Measurements from ENCODE around the gene CLDN4. TPM values are rescaled to one million over a fixed set of nuclear protein-coding genes. Genes with fewer than 3 reads are reported as not detected.
"Not testable (repeated sequence)": the region's sequence is repeated elsewhere in the genome, so short reads cannot be mapped to it uniquely, and the experiment has no call there.

CLDN4 gene
- total RNA-seq, 2 experiments from 2014 or later = 0.05 to 0.14 TPM

- Histone ChIP-seq H3K27me3 (ENCODE audit: control insufficient read depth in 1 of 2, insufficient read depth in 2 of 2, low read length in 2 of 2) (peaks cover 0 to 4% of the 10 kb centered on the region in 2 experiments), H3K27ac (ENCODE audit: low read depth in 1 of 2, low read length in 2 of 2) (no peak overlapping the region), H3K4me1 (ENCODE audit: insufficient read depth, low read length) (peaks cover 4% of the 10 kb centered on the region), H3K4me3 (ENCODE audit: low read length) (no peak overlapping the region), H3K9me3 (ENCODE audit: control insufficient read depth in 1 of 2, insufficient read depth in 1 of 2, low read length in 2 of 2) (peaks cover 11 to 21% of the 10 kb centered on the region in 2 experiments), H3K36me3 (ENCODE audit: insufficient read depth, low read length) (no peaks in the 10 kb centered on the region)
- ChIA-PET POLR2A (no interaction called here), CTCF (no interaction called here)
- ATAC-seq (ENCODE audit: poor library complexity) (no peak), DNase-seq (no peak)
- no peak for TF ChIP-seq CTCF (IDR thresholded peaks at IDR 0.05)
- peaks cover 9% of the 10 kb centered on the region for H3K27me3 Mint-ChIP-seq
- H3K9me3 Mint-ChIP-seq = no peaks in the 10 kb centered on the region
- no peak overlapping the region for H3K27ac Mint-ChIP-seq
- no peaks in the 10 kb centered on the region for H3K36me3 Mint-ChIP-seq (ENCODE audit: low read depth)
- no peak overlapping the region for H3K4me3 Mint-ChIP-seq
- intact Hi-C loops (cut with DNase I, micrococcal nuclease) = no loop called here
- H3K4me1 Mint-ChIP-seq (ENCODE audit: low read depth) = no peaks in the 10 kb centered on the region
Measured at GRCh38 chr7:73815436-73815835, 15.4 kb upstream of the CLDN4 start.

GRCh38 chr7:73817121-73817520, 13.7 kb upstream of the CLDN4 start:
- no peak for DNase-seq
- ChIA-PET CTCF (no interaction called here), POLR2A (no interaction called here)
- Histone ChIP-seq H3K4me1 (ENCODE audit: insufficient read depth, low read length) (no peaks in the 10 kb centered on the region), H3K36me3 (ENCODE audit: insufficient read depth, low read length) (no peaks in the 10 kb centered on the region), H3K9me3 (ENCODE audit: control insufficient read depth in 1 of 2, insufficient read depth in 1 of 2, low read length in 2 of 2) (peaks cover 11 to 17% of the 10 kb centered on the region in 2 experiments), H3K27me3 (ENCODE audit: control insufficient read depth in 1 of 2, insufficient read depth in 2 of 2, low read length in 2 of 2) (peaks cover 0 to under 1% of the 10 kb centered on the region in 2 experiments), H3K27ac (ENCODE audit: low read depth in 1 of 2, low read length in 2 of 2) (no peak overlapping the region), H3K4me3 (ENCODE audit: low read length) (no peak overlapping the region)
- no peak for TF ChIP-seq CTCF (IDR thresholded peaks at IDR 0.05)
- H3K27ac Mint-ChIP-seq = no peak overlapping the region
- H3K9me3 Mint-ChIP-seq = no peaks in the 10 kb centered on the region
- intact Hi-C loops (cut with DNase I, micrococcal nuclease) = no loop called here
- H3K4me1 Mint-ChIP-seq (ENCODE audit: low read depth) = no peaks in the 10 kb centered on the region
- peaks cover 5% of the 10 kb centered on the region for H3K27me3 Mint-ChIP-seq
- no peak overlapping the region for H3K4me3 Mint-ChIP-seq
- ATAC-seq (ENCODE audit: poor library complexity) = no peak
- H3K36me3 Mint-ChIP-seq (ENCODE audit: low read depth) = no peaks in the 10 kb centered on the region

- no peak overlapping the region for H3K4me3 Mint-ChIP-seq
- H3K27me3 Mint-ChIP-seq = peaks cover 4% of the 10 kb centered on the region
- Histone ChIP-seq H3K4me3 (ENCODE audit: low read length) (no peak overlapping the region), H3K9me3 (ENCODE audit: control insufficient read depth in 1 of 2, insufficient read depth in 1 of 2, low read length in 2 of 2) (no peaks in the 10 kb centered on the region), H3K27me3 (ENCODE audit: control insufficient read depth in 1 of 2, insufficient read depth in 2 of 2, low read length in 2 of 2) (no peaks in the 10 kb centered on the region), H3K36me3 (ENCODE audit: insufficient read depth, low read length) (no peaks in the 10 kb centered on the region), H3K4me1 (ENCODE audit: insufficient read depth, low read length) (peaks cover 18% of the 10 kb centered on the region), H3K27ac (ENCODE audit: low read depth in 1 of 2, low read length in 2 of 2) (no peak overlapping the region)
- ChIA-PET POLR2A (no interaction called here), CTCF (no interaction called here)
- ATAC-seq (ENCODE audit: poor library complexity) (no peak), DNase-seq (no peak)
- no peaks in the 10 kb centered on the region for H3K36me3 Mint-ChIP-seq (ENCODE audit: low read depth)
- intact Hi-C loops (cut with DNase I, micrococcal nuclease) = no loop called here
- H3K9me3 Mint-ChIP-seq = no peaks in the 10 kb centered on the region
- no peak for TF ChIP-seq CTCF (IDR thresholded peaks at IDR 0.05)
- peaks cover 13% of the 10 kb centered on the region for H3K4me1 Mint-ChIP-seq (ENCODE audit: low read depth)
- H3K27ac Mint-ChIP-seq = no peak overlapping the region
Measured at GRCh38 chr7:73820013-73820412, 10.8 kb upstream of the CLDN4 start.

GRCh38 chr7:73821597-73822285, 9.1 kb upstream of the CLDN4 start:
- H3K9me3 Mint-ChIP-seq, POLR2A ChIA-PET: not testable (repeated sequence)

More at GRCh38 chr7:73821597-73822285, 9.1 kb upstream of the CLDN4 start:
- DNase-seq; H3K36me3 Mint-ChIP-seq (ENCODE audit: low read depth); H3K4me3 Mint-ChIP-seq; H3K27ac ChIP-seq (ENCODE audit: low read depth in 1 of 2, low read length in 2 of 2); intact Hi-C loops (cut with DNase I, micrococcal nuclease); H3K9me3 ChIP-seq (ENCODE audit: control insufficient read depth in 1 of 2, insufficient read depth in 1 of 2, low read length in 2 of 2); CTCF ChIA-PET; H3K36me3 ChIP-seq (ENCODE audit: insufficient read depth, low read length); ATAC-seq (ENCODE audit: poor library complexity); H3K27me3 Mint-ChIP-seq; H3K4me3 ChIP-seq (ENCODE audit: low read length); H3K27me3 ChIP-seq (ENCODE audit: control insufficient read depth in 1 of 2, insufficient read depth in 2 of 2, low read length in 2 of 2); H3K27ac Mint-ChIP-seq: not testable (repeated sequence)
- peaks cover 18% of the 10 kb centered on the region for H3K4me1 Mint-ChIP-seq (ENCODE audit: low read depth)
- H3K4me1 ChIP-seq (ENCODE audit: insufficient read depth, low read length) = peaks cover 24% of the 10 kb centered on the region
